Mesenteric fat pad (tissue), 1 donor: Measurements from ENCODE around the gene CCDC40. TPM values are rescaled to one million over a fixed set of nuclear protein-coding genes. Genes with fewer than 3 reads are reported as not detected.
"Not testable (repeated sequence)": the region's sequence is repeated elsewhere in the genome, so short reads cannot be mapped to it uniquely, and the experiment has no call there.

Experiments
- DNase-seq: peaks from one replicate; pipeline ENCODE4 v3.0.0-alpha.2; 2020; ENCODE audit warnings: low spot score
- total RNA-seq: library from RNA; stranded (reverse); fragmentation: NEBNext Ultra II Directional; extraction: Animal tissue kit (Norgen Biotek cat#: 25700); gene quantifications from one replicate; pipeline ENCODE4 v1.2.1, GENCODE V29; 2021
- donor health status: DM: yes; HTN: yes; CAD: no.

The CCDC40 gene
- total RNA-seq, 1 donor from 2014 or later, result 7.9 TPM

GRCh38 chr17:80043963-80044362, 7.5 kb downstream of the CCDC40 start:
- no peak for DNase-seq

DNA sequence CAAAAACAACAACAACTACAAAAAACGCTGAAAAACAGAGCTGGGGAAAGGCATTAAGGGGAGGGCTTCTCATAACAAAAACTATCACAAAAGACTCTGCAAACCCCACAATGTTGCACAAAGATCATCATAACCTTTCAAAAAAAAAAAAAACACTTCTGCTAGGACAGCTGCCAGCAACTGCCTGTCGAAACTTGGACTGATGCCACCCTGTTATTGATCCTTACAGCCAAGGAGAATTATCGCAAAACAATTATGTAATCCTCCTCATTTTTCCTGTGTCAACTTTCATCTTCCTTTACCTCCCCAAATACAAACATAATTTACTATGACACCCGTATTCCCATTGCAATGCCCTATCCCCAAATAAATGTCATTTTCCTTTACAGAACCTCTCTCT, 9.3 kb downstream of the CCDC40 start:
- no peak for DNase-seq

GRCh38 chr17:80046709-80047108, 10.3 kb downstream of the CCDC40 start:
- not testable (repeated sequence) for DNase-seq

GRCh38 chr17:80047176-80047575, 10.7 kb downstream of the CCDC40 start:
- no peak for DNase-seq

DNA sequence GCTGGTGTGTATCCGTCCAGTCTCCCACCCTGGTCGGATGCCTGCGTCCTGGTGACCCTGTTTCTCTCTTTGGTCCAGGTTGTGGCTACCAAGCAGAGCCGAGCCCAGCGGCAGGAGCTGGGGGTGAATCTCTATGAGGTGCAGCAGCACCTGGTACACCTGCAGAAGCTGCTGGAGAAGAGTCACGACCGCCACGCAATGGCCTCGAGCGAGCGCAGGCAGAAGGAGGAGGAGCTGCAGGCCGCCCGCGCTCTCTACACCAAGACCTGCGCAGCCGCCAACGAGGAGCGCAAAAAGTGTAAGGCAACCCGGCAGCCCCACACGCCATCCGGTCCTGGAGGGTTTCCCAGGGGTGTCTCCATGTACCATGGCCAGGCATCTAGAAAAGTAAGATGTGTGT, 13.5 kb downstream of the CCDC40 start:
- DNase-seq, result no peak

DNA sequence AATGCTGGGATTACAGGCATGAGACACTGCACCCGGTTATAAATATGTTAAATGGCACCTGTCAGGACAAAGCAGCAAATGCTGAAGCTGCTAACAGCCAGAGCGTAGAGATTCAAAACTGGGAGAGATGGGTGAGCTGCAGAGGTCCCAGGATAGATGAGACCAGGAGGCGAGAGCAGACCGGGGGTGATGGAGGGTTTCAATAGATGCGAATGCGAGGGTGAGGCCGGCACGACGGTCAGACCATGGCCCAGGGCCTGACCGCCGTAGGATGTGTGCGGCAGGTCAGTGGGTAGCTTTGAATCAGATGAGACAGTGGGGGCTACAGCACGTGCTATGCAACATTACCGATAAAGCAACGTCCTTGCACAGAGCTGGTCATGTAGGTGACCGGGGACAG, 14.3 kb downstream of the CCDC40 start:
- no peak for DNase-seq

GRCh38 chr17:80051681-80052080, 15.2 kb downstream of the CCDC40 start:
- DNase-seq, result no peak

GRCh38 chr17:80053102-80053501, 16.7 kb downstream of the CCDC40 start:
- DNase-seq, result no peak

GRCh38 chr17:80055597-80055996, 19.2 kb downstream of the CCDC40 start:
- no peak for DNase-seq

GRCh38 chr17:80058311-80058955, 22.0 kb downstream of the CCDC40 start:
- no peak for DNase-seq

DNA sequence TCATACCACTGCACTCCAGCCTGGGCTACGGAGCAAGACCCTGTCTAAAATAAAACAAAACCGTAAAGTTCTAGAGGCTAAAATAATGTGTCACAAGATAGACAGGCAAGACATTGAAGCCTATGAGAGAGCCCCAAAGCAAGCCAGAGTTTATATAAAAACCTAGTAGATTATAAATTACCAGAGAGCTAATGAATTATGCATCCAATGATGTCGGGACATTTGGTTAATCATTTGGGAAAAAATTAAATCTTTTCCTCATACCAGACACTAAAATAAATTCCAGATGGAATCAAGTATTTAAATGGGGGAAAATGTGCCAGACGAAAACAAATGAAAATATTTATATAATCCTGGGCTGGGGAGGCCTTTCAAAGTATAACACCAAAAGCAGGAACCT, 24.2 kb downstream of the CCDC40 start:
- no peak for DNase-seq

GRCh38 chr17:80061421-80061820, 25.0 kb downstream of the CCDC40 start:
- DNase-seq, result no peak

DNA sequence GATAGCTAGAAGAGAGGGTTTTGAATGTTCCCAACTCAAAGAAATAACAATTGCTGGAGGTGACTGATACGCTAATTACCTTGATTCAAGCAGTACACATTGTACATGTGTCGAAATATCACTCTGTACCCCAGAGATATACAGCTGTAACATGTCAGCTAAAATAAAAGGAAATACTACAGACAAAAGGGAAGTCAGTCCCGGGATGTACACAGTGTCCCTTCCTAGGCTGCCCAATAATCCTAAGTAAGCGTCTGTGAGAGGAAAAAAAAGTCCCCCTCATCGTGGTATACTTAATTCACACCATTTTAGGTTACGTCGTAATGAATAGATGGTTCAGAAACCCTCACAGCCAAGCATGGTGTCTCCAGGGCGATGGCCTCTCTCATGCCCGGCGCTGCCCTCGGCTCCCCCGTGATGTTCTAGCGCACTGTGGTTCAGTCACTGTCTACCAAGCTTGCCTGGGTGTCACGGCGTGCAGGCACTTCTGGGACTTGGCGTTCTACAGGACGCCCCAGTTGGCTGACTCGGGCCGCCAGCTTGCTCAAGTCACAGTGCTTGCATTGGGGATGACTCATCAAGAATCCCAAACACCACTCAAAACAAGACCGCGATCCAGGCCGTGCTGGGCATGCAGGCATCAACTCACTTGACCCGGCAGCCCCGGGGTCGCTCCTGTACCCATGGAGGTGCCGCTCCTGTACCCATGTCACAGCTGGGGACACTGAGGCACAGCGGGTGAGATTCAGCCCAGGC, 27.6 kb downstream of the CCDC40 start:
- no peak for DNase-seq

- DNase-seq, result no peak
Observed at GRCh38 chr17:80064696-80065095, 28.3 kb downstream of the CCDC40 start.

DNA sequence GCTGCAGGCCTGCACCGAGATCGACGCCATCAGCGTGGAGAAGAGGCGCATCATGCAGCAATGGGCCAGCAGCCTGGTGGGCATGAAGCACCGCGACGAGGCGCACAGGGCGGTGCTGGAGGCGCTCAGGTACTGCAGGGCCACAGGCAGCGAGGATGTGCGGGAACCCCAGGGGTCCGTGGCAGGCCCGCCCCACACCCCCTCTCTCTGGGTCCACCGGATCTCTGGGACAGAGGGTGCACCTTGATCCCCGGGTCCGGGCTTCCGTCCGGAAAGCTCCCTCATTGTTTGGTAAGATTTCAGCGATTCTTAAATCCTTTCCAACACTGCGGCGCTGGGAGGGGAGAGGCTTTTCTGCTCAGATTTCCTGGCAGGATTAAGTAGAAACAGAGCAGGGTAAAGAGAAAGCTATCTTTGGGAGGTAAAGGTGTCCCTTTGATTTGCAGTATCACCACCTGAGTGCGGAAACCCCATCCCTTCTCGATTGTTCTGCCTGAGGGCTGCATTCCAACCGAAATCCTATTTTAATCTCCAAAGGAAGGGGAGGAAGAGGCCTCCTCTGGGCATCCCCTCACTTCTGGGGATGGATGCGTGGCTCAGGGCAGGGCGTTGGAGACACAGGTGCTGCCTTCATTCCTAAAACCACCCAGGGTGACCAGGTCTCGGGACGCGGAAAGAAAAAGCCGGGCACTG, 29.2 kb downstream of the CCDC40 start:
- DNase-seq, result no peak

DNA sequence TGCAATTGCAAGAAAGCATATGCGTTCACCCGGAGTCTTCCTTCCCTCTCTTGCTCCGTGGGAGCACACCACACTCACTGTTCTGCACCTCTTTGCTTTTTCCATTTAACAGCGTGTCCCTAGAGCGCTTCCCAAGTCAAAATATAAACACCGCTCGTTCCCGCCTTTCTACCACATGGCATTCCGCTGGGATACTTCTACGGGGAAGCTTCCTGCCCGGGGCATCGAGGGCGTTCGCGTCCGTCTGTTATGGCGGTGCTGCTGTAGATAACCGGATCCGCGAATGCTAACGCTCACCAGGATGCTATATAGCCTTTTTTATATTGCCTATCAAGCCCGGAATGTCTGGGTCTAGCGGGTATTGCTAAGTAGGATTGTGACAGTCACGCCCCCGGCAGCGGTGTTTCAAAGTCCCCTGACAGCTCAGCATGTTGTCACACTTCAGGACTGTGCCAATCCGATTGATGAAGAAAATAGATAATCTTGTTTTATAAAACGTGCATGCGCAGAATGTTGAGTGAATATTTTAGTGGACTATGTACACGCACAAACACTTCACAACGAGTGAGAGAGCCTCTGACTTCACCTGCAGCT, 31.0 kb downstream of the CCDC40 start:
- DNase-seq, result no peak

- no peak for DNase-seq
Observed at GRCh38 chr17:80068301-80069222, 32.1 kb downstream of the CCDC40 start.

DNA sequence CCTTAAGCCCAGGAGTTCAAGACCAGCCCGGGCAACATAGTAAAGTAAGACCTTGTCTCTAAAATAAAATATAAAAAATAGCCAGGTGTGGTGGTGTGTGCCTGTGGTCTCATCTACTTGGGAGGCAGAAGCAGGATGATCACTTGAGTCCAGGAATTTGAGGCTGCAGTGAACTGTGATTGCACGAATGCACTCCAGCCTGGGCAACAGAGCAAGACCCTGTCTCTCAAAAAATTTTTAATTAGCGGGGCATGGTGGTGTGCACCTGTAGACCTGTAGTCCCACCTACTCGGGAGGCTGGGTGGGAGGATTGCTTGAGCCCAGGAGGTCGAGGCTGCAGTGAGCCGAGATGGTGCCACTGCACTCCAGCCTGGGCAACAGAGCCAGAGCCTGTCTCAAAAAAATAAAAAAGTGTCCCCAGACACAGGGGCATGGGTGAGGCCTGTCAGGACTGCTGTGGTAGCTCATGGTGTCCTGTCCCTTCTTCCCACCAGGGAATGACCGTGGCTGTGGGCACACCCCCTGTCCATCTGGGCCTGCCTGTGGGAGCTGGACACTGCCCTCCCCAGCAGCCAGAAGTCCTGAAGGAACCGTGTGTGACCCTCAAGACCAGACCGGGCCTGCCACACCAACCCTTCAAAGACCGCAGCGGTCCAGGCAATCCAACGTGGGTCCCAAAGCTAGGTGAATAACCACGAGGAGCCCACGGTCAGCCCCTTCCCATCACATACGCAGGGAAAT, 34.1 kb downstream of the CCDC40 start:
- no peak for DNase-seq

DNA sequence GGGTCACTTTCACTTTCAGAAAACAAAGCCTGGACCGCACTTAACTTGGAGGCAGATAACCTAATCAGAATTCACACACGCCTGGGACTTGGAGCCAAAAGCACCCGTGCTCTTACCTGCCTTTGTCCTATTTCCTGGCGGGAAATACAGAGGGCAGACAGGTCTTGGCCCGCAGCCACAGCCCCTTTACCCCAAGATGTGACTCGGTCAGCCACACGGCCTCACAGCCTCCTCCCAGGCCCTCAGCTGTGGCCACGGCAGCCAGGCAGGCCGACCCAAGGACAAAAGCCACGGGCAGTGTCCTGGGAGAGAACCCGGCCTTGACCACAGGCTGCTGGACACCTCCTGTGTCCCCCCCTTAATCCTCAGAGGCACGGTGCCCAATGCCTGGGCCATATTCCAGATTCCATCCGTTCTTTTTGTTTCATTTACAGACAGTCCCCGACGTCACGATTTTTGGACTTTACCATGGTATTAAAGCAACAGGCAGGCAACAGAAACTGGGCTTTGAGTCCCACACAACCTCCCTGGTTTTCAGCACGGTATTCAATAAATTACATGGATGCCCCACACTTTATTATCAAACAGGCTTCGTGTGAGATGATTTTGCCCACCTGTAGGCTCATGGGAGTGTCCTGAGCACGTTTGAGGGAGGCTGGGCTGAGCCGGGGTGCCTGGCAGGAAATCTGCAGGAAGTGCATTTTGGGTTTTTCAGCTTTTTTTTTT, 34.8 kb downstream of the CCDC40 start:
- no peak for DNase-seq

DNA sequence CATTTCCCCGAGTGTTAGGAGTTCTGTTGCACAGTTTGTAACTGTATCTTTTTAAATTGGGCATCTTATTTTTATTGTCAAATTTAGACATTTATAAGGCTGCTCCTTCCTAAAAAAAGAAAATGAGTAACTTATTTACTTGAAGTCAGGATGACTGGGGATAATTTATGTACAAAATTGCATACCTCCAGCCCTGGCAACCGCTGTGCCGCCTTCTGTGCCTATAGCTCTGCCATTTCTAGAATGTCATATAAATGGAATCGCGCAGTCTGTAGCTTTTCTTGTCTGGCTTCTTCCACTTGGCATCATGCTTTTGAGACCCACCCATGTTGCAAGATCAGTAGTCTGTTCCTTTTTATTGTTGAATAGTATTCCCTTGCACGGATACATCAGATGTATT, 36.0 kb downstream of the CCDC40 start:
- DNase-seq, result no peak
